Measurements from ENCODE around the gene DHRS1.

DNA sequence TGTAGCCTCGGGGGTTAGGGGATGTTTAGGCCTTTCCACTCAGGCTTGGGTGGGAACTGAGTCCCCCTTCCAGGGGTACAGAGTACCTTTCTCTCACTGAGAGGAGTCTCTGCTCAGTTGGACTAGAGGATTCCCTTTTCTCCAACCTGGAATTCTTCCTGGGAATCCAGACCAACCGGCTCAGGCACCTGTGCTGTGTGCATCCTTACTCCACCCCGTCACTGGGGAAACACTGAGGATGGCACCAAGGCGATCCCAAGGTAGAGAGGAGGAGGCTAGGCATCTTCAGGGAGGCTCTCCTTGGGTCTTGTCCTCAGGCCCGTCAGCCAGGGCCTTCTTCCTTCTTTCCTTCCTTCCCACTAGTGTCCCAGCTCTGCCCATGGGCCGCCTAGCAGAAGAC is 35.7 kb downstream of the DHRS1 start:
- TF ChIP-seq POLR2AphosphoS5 (IDR thresholded peaks at IDR 0.05; ENCODE audit: low read depth, low read length) = no peak
- TF ChIP-seq, protein P1, sequence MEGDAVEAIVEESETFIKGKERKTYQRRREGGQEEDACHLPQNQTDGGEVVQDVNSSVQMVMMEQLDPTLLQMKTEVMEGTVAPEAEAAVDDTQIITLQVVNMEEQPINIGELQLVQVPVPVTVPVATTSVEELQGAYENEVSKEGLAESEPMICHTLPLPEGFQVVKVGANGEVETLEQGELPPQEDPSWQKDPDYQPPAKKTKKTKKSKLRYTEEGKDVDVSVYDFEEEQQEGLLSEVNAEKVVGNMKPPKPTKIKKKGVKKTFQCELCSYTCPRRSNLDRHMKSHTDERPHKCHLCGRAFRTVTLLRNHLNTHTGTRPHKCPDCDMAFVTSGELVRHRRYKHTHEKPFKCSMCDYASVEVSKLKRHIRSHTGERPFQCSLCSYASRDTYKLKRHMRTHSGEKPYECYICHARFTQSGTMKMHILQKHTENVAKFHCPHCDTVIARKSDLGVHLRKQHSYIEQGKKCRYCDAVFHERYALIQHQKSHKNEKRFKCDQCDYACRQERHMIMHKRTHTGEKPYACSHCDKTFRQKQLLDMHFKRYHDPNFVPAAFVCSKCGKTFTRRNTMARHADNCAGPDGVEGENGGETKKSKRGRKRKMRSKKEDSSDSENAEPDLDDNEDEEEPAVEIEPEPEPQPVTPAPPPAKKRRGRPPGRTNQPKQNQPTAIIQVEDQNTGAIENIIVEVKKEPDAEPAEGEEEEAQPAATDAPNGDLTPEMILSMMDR (IDR thresholded peaks at IDR 0.05 in 2 of 3, conservative IDR thresholded peaks at IDR 0.05 in 1 of 3; ENCODE audit: borderline replicate concordance in 1 of 3, insufficient read depth in 1 of 3, low read depth in 2 of 3, low read length in 2 of 3) = no peak

Measured in HCT116 (cell line).